HEK293T (cell line): ENCODE results near the gene ECI1.

Experiments
- BHLHE40 ChIP-seq: fragments of 450-650 bp; IDR thresholded peaks from 2 replicates; pipeline ENCODE4 v1.6.1; 2016; ENCODE audit warnings: mild to moderate bottlenecking, moderate library complexity, borderline replicate concordance
- CTBP1 ChIP-seq: fragments of 450-650 bp; IDR thresholded peaks from 2 replicates; pipeline ENCODE4 v1.6.1; 2016; ENCODE audit warnings: borderline replicate concordance
- ELF4 ChIP-seq: fragments of 450-650 bp; IDR thresholded peaks from 2 replicates; pipeline ENCODE4 v1.6.1; 2017; ENCODE audit warnings: antibody characterized with exemption
- FOXM1 ChIP-seq: fragments of 450-650 bp; IDR thresholded peaks from 2 replicates; pipeline ENCODE4 v1.6.1; 2017; ENCODE audit warnings: mild to moderate bottlenecking, borderline replicate concordance
- HDGF ChIP-seq: fragments of 450-650 bp; IDR thresholded peaks from 2 replicates; pipeline ENCODE4 v1.6.1; 2017; ENCODE audit warnings: antibody characterized with exemption, borderline replicate concordance
- L3MBTL2 ChIP-seq: fragments of 450-650 bp; conservative IDR thresholded peaks from 2 replicates; pipeline ENCODE4 v1.6.1; 2016; ENCODE audit warnings: mild to moderate bottlenecking
- NFRKB ChIP-seq: fragments of 450-650 bp; IDR thresholded peaks from 2 replicates; pipeline ENCODE4 v1.6.1; 2016; ENCODE audit warnings: mild to moderate bottlenecking, moderate library complexity
- SP1 ChIP-seq: fragments of 450-650 bp; IDR thresholded peaks from 2 replicates; pipeline ENCODE4 v1.6.1; 2017
- SUZ12 ChIP-seq: fragments of 450-650 bp; IDR thresholded peaks from 2 replicates; pipeline ENCODE4 v1.6.1; 2016; ENCODE audit warnings: mild to moderate bottlenecking
- TARDBP ChIP-seq: fragments of 450-650 bp; IDR thresholded peaks from 2 replicates; pipeline ENCODE4 v1.6.1; 2016
- ZNF384 ChIP-seq: fragments of 450-650 bp; IDR thresholded peaks from 2 replicates; pipeline ENCODE4 v1.6.1; 2016
- TF ChIP-seq, protein P1 (sequence below): fragments of 450-650 bp; IDR thresholded peaks from 2 replicates; pipeline ENCODE4 v1.6.1; 2016

DNA sequence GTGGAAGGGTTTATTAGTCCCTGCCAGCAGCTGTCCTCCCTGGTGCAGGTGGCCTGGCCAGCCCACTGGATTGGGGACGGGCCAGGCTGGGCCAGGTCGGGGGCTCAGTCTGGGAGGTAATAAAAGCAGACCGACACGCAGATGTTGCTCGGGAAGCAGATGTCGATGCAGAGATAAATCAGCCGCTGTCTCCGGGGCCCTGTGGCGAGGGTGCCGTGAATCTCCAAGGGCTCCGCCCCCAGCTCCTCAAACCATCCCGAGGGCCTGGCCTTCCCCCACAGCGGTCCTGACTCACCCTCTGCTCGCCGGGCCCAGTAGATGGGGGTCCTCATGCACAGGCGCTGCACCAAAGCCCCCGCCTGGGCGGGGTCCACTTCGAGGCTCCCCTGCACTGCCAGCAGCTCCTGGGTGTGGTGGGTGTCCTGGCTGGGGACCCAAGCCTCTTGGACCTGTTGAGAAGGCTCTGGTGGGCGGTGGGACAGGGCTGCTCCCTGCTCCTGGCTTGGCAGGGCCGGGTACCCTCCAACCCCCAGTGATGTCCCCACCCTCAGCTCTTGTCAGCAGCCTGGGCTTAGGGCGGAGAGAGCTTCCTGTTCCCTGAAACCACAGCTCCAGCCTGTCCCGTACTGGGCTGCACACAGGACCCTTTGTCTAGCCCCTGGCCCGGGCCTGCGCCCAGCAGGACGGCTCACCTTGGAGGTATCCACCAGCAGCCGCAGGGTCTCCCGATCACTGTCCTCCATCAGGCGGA, 42.0 kb downstream of the ECI1 start:
- TF ChIP-seq NFRKB, result no peak
- no peak for TF ChIP-seq SP1
- TF ChIP-seq ZNF384, result no peak
- no peak for TF ChIP-seq CTBP1
- TF ChIP-seq FOXM1, result no peak
- TF ChIP-seq SUZ12, result no peak
- TF ChIP-seq L3MBTL2, result no peak
- no peak for TF ChIP-seq BHLHE40
- no peak for TF ChIP-seq TARDBP
- no peak for TF ChIP-seq ELF4
- no peak for TF ChIP-seq HDGF
- TF ChIP-seq, protein P1, sequence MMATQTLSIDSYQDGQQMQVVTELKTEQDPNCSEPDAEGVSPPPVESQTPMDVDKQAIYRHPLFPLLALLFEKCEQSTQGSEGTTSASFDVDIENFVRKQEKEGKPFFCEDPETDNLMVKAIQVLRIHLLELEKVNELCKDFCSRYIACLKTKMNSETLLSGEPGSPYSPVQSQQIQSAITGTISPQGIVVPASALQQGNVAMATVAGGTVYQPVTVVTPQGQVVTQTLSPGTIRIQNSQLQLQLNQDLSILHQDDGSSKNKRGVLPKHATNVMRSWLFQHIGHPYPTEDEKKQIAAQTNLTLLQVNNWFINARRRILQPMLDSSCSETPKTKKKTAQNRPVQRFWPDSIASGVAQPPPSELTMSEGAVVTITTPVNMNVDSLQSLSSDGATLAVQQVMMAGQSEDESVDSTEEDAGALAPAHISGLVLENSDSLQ, result no peak
